GM19455 (cell line): ENCODE data around the gene OPRD1.
A peak's percentile ranks its signal among the peaks of the same experiment; 100 is the strongest.

ENCODE experiments used
- ATAC-seq: cut with Tn5 transposase; IDR thresholded peaks from one replicate; pipeline ENCODE4 v1.9.1; 2021; ENCODE audit not compliant: unreplicated experiment

Gene OPRD1

DNA sequence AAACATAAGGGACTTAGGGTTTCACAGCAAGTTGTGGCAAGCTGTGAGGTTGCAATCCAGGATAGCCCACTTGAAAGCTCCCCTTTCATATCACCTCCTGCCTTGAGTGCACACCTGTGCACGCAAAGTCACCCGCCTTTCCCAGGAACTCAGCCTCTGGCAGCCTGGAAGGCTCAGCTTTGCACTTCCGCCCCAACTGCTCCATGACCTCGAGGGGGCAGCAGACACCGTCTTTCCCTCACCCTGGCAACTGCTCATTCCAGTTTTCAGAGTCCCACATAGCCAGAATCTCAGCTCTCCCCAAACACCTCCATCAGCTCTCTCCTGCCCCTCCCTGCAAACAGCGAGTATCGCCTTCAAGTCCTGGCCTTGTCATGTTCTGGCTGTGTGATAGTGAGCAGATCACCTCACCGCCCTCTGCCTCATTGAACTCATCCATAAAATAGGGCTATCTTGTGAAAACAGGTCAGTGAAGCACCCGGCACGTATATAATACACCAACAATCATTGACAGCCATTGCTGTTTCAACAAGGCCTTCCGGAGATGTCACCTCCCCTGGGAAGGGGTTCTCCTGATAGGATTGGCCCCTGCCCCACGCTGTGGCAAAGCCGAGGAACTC is 70.1 kb downstream of the OPRD1 start:
- ATAC-seq = no peak

- ATAC-seq = no peak
Observed at GRCh38 chr1:28883242-28883616, 71.3 kb downstream of the OPRD1 start.

DNA sequence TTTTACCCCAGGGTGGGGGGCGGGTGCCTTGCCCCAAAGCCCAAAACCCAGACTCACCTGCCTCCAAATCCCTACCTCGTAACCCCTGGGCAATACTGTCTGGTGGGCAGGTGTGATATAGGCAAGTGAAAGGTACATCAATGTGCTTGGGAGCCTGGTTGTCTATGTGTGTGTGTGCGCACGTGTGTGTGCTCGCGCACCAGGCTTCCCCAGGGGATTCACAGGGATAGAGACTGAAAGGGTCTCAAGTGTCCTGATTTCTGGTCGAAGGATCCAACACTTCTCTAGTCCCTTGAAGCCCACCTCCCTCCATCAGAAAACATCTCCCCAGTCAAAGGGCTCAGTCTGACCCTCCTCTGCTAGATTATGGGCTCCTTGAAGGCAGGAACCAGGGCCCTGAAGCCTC is 73.5 kb downstream of the OPRD1 start:
- no peak for ATAC-seq

- no peak for ATAC-seq
Observed at GRCh38 chr1:28885977-28886730, 74.2 kb downstream of the OPRD1 start.

GRCh38 chr1:28886731-28887418 is 74.9 kb downstream of the OPRD1 start:
- ATAC-seq = peak; percentile 72

- peak; percentile 34 for ATAC-seq
Observed at GRCh38 chr1:28887419-28887834, 75.5 kb downstream of the OPRD1 start.

DNA sequence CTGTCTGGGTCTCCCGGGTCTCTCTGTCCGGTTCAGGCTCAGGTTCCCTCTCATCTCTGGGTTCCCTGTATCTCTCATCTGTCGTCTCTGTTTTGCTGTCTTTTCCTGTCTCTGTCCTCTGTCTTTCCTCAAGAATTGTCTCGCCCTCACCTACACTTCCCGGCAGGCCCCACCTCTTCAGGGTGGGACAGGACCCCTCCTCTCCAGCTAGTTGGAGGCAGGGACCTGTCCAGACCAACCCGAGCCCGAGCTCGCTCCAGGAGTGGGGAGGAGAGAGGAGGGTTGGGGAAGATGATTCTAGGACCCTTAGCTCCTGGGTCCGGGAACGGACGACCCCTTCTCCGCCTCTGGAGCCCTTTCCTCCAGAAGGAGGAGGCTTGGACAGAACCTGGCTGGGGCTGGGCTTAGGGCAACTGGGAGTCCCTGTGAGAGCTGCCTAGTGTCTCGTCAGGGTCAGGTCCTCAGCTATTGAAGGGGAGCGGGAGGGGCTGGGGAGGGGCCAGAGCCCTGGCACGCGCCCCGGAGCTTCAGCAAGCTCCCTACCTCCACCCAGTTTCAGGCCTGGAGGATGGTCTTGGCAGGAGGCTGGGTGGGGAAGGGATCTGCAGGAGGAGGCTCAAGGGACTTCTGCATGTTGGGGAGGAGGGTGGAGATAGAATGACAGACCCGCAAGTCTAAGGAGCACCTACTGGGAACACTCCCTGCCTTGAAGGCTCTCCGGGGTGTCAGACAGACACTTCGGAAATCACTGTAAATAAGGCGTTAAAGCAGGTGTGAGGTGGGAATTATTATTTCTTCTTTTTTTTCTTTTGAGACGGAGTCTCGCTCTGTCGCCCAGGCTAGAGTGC is 76.1 kb downstream of the OPRD1 start:
- no peak for ATAC-seq

DNA sequence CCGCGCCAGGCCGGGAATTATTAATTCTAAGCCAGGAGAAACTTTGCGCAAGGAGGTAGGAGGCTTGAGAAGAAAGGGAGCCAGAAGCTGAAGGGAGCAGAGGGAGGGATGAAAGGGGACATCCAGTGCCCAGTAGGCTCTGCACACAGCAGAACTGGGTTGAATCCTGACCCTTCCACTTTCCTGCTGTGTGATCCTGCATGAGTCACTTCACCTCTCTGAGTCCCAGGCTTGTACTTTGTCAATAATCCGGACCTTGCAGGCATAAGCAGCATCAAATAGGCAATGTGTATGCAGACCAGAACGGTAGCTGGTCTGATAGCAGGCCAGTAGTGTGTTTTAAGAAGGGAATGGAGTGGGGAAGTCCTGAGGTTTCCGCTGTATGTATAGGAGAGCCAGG is 76.9 kb downstream of the OPRD1 start:
- no peak for ATAC-seq

DNA sequence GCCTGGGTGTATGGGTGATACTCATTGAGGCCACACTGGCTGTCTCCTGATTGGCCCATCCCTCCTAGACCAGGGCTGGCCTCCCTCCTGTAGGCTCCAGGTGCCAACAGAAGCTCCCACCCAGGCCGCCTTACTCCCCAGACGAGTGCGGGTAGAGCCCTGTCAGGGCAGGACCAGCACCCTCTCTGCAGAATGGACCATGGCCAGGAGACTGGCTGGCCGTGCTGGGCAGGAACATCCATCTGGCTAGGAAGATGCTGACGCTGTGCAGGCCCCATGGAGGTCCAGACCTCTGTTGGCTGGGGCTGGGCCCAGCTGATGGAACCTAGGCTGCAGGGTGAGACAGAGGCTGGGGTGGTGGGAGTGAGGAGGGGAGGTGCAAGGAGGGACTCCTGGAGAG is 77.4 kb downstream of the OPRD1 start:
- ATAC-seq = no peak

DNA sequence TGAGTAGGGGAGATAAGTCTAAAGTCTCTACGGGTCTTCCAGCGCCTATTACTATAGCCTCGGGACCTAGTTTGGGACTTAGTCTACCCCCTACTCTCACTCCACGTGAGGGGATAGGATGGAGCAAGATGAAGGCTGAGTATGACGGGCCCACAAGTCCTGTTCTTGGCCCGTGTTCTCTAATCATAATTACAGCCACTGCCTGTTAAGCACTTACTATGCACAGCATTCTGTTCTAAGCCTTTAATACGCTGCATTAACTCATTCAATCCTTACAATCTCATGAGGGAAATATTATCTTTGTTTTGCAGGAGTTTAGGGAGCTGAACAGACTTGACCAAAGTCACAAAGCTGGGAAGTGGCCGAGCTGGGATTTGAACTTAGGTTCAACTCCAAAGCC is 78.5 kb downstream of the OPRD1 start:
- ATAC-seq = no peak

- ATAC-seq = no peak
Observed at GRCh38 chr1:28890836-28891235, 78.9 kb downstream of the OPRD1 start.

DNA sequence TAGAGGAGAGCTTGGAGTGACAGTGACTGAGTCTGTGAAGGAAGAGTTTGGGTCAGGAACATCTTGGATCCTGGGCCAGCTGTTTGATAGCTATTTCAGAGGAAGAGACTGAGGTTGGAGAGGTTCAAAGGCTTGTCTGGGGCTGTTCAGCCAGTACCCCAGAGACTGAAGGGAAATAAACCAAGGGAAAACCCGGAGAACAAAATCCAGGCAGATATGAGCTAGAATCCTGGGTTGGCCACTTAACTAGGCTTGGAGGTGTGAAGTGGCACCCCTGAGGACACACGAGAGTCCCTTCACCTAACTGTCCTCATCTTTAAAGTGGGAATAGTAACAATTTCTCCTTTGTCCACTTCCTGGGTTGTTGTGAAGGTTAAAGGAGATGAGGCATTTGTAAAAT is 79.3 kb downstream of the OPRD1 start:
- ATAC-seq = no peak

DNA sequence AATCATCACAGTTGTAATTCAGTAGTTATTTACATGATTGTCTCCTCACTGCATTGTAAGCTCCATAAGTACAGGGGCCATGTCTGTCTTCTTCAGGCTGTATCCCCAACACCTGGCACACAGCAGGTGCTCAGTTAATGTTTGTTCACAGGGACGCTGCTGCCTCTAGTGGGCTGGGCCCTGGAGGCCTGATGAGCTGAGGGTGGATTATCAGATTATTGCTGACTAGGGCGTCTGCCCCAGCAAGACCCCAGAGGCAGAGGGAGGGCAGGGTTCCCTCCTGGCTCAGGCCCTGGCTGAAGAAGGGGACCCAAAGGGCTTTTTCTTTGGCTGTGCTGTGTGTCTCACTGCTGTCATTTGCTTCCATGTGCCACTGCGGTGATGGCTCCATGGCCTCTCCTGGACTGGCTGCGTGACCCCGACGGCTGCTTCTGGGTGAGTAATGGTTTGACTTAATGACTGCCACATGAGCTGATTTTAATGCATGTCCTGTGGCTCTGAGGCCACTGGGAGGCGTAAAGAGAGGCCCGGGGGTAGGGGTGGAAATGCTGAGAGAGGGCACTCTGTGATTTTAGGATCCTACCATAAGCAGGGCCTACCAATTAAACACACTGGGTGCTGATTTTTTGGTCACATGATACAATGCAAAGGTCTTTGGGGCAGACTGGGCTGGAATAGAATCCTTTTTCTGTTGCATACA is 81.6 kb downstream of the OPRD1 start:
- no peak for ATAC-seq

DNA sequence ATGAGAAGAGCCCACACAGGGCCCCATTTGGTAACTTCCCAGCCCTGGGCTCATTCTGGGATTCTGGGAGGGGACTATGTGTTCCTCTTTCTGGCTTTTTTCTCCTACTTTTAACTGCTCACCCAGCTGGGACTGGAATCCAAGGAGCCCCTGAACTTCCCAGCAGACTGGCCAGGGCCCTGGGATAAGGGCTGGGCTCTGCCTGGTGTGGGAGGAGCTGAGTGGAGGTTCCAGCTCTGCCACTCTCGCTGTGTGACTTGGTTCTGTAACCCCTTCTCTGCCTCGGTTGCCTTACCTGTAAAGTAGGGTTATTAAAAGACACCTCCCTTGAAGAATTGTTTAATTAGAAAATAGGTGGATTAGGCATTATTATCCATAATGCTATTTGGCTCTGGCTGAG is 82.8 kb downstream of the OPRD1 start:
- ATAC-seq = no peak

- no peak for ATAC-seq
Observed at GRCh38 chr1:28895896-28896608, 84.1 kb downstream of the OPRD1 start.

- no peak for ATAC-seq
Observed at GRCh38 chr1:28896609-28896986, 84.6 kb downstream of the OPRD1 start.

GRCh38 chr1:28897789-28898188 is 85.8 kb downstream of the OPRD1 start:
- ATAC-seq = no peak

DNA sequence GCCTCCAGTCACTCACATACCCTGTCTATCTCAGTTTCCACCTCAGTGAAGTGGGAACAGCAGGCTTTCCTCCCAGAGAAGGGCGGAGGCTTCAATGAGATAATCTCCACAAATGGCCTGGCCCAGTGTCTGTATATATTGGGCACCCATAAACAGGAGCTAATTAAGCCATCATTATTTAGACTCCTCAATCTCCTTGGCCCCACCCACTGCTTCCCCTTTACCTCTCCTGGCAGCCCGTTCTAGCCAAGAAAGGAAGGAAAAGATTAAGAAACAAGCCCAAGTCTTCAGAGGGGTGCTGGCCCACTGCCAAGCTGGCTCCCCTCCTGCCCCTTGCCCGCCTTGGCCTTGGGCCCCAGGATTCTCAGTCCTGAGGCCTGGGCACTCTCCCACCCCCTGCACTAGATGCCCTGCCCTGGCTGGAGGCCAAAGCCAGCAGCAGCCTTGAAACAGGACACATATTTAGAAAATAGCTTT is 86.5 kb downstream of the OPRD1 start:
- ATAC-seq = no peak

GRCh38 chr1:28899267-28899666 is 87.3 kb downstream of the OPRD1 start:
- ATAC-seq = no peak

- no peak for ATAC-seq
Observed at GRCh38 chr1:28900562-28900961, 88.6 kb downstream of the OPRD1 start.
